Peyer's patch (tissue), 4 donors: Measurements from ENCODE around the gene SLC44A5.

Experiments
- CTCF ChIP-seq, 6 experiments: fragments of 450-650 bp in 4 of 6; fragments of 200-600 bp in 2 of 6; sonication (generic) in 1 of 6; IDR thresholded peaks; one replicate each; pipeline ENCODE4 v1.5.1; 2017 to 2019; ENCODE audit warnings: antibody characterized with exemption in 6 of 6, mild to moderate bottlenecking in 3 of 6, moderate library complexity in 1 of 6
- POLR2A ChIP-seq, 2 donors: fragments of 450-650 bp; IDR thresholded peaks; one replicate each; pipeline ENCODE4 v1.5.1; 2017; ENCODE audit warnings: antibody characterized with exemption in 2 of 2, mild to moderate bottlenecking in 2 of 2, moderate library complexity in 2 of 2

GRCh38 chr1:75514270-75514669, 96.6 kb downstream of the SLC44A5 start:
- TF ChIP-seq CTCF (IDR thresholded peaks at IDR 0.05) (no peak), POLR2A (IDR thresholded peaks at IDR 0.05) (no peak)
